IMR-90 (cell line): Measurements from ENCODE around the gene TSPAN17. TPM values are rescaled to one million over a fixed set of nuclear protein-coding genes. Genes with fewer than 3 reads are reported as not detected.

Source experiments
- ATAC-seq: fragments of 200-7000 bp; cut with Tn5 transposase; 2 replicates; pipeline ENCODE4 v1.9.1; 2020; ENCODE audit warnings: low read depth, mild to moderate bottlenecking, moderate library complexity
- BruUV-seq: library from RNA; stranded (reverse); fragments of 400-500 nt; replicated peaks from 2 replicates; lab custom pipeline; 2021; lab: Mats Ljungman, UMichigan
- CTCF ChIA-PET: fragments of 300-600 bp; formaldehyde crosslinking; extraction: SDS; loops from one replicate; lab custom pipeline; 2021; ENCODE audit warnings: antibody characterized with exemption; lab: Yijun Ruan, JAX
- POLR2A ChIA-PET: fragments of 300-600 bp; sonication (Branson Sonifier 250); formaldehyde crosslinking; loops from one replicate; lab custom pipeline; 2022; ENCODE audit warnings: antibody characterized with exemption; ENCODE audit not compliant: unreplicated experiment; lab: Charles Lee
- DNase-seq: peaks from one replicate; pipeline ENCODE4 v3.0.0; 2013
- H2AFZ ChIP-seq: replicated peaks from 2 replicates; pipeline ENCODE3; 2013; ENCODE audit warnings: low read length, mild to moderate bottlenecking; ENCODE audit not compliant: poor library complexity
- H2AK5ac ChIP-seq: 2 replicates; pipeline ENCODE4 v1.6.1; 2013; ENCODE audit warnings: low read depth, low read length, inconsistent platforms
- H2AK9ac ChIP-seq: replicated peaks from 2 replicates; pipeline ENCODE3; 2013; ENCODE audit warnings: mild to moderate bottlenecking, low read depth, low read length, moderate library complexity; ENCODE audit not compliant: poor library complexity
- H2BK120ac ChIP-seq: 2 replicates; pipeline ENCODE4 v1.6.1; 2013; ENCODE audit warnings: low read depth, low read length, inconsistent platforms
- H2BK15ac ChIP-seq: 3 replicates; pipeline ENCODE4 v1.6.1; 2013; ENCODE audit warnings: low read depth, low read length, inconsistent platforms
- H2BK20ac ChIP-seq: 2 replicates; pipeline ENCODE4 v1.6.1; 2013; ENCODE audit warnings: low read depth, mild to moderate bottlenecking, inconsistent platforms, low read length, moderate library complexity
- H2BK5ac ChIP-seq: 2 replicates; pipeline ENCODE4 v1.6.1; 2013; ENCODE audit warnings: mild to moderate bottlenecking, low read depth, low read length, inconsistent platforms; ENCODE audit not compliant: poor library complexity, severe bottlenecking
- H3K14ac ChIP-seq: replicated peaks from 2 replicates; pipeline ENCODE4 v1.6.1; 2013; ENCODE audit warnings: low read depth, low read length, inconsistent platforms
- H3K18ac ChIP-seq: 2 replicates; pipeline ENCODE4 v1.6.1; 2013; ENCODE audit warnings: low read depth, low read length, control low read depth
- H3K23ac ChIP-seq: 2 replicates; pipeline ENCODE4 v1.6.1; 2013; ENCODE audit warnings: low read depth, low read length, inconsistent platforms
- H3K27ac ChIP-seq: 2 replicates; pipeline ENCODE4 v1.5.1; 2013; ENCODE audit warnings: mild to moderate bottlenecking, control low read depth, low read length; ENCODE audit not compliant: insufficient read depth
- H3K27me3 ChIP-seq: 2 replicates; pipeline ENCODE4 v1.6.1; 2013; ENCODE audit warnings: low read length; ENCODE audit not compliant: control insufficient read depth, insufficient read depth
- H3K36me3 ChIP-seq: 2 replicates; pipeline ENCODE4 v1.6.1; 2013; ENCODE audit warnings: low read length, mixed read lengths; ENCODE audit not compliant: control insufficient read depth, insufficient read depth
- H3K4ac ChIP-seq: 2 replicates; pipeline ENCODE4 v1.6.1; 2013; ENCODE audit warnings: low read depth, low read length, inconsistent platforms
- H3K4me1 ChIP-seq: 2 replicates; pipeline ENCODE4 v1.6.1; 2013; ENCODE audit warnings: low read length, mixed read lengths; ENCODE audit not compliant: control insufficient read depth, insufficient read depth
- H3K4me2 ChIP-seq: 2 replicates; pipeline ENCODE4 v1.6.1; 2013; ENCODE audit warnings: low read depth, mild to moderate bottlenecking, control low read depth, low read length, moderate library complexity
- H3K4me3 ChIP-seq: 2 replicates; pipeline ENCODE4 v1.5.1; 2013; ENCODE audit warnings: low read depth, mild to moderate bottlenecking, control low read depth, low read length, moderate library complexity; ENCODE audit not compliant: insufficient read depth
- H3K56ac ChIP-seq: 2 replicates; pipeline ENCODE4 v1.6.1; 2013; ENCODE audit warnings: low read length, inconsistent platforms; ENCODE audit not compliant: insufficient read depth; ENCODE audit errors: extremely low read depth
- H3K79me1 ChIP-seq, 2 experiments: 2 replicates each; pipeline ENCODE4 v1.6.1; 2013; ENCODE audit warnings: low read length in 2 of 2, inconsistent platforms in 1 of 2, low read depth in 1 of 2
- H3K9ac ChIP-seq: 2 replicates; pipeline ENCODE4 v1.6.1; 2013; ENCODE audit warnings: low read depth, low read length, control low read depth
- H3K9me1 ChIP-seq: 2 replicates; pipeline ENCODE4 v1.6.1; 2013; ENCODE audit warnings: low read length, inconsistent platforms; ENCODE audit not compliant: insufficient read depth
- H3K9me3 ChIP-seq: 2 replicates; pipeline ENCODE4 v1.6.1; 2013; ENCODE audit warnings: low read length; ENCODE audit not compliant: control insufficient read depth, insufficient read depth
- H4K20me1 ChIP-seq: 2 replicates; pipeline ENCODE4 v1.6.1; 2013; ENCODE audit warnings: low read length, inconsistent platforms; ENCODE audit not compliant: insufficient read depth
- H4K5ac ChIP-seq: 2 replicates; pipeline ENCODE4 v1.6.1; 2013; ENCODE audit warnings: mild to moderate bottlenecking, low read depth, low read length, control low read depth
- H4K8ac ChIP-seq, 2 experiments: 2 replicates each; pipeline ENCODE4 v1.6.1; 2013; ENCODE audit warnings: low read depth in 2 of 2, low read length in 2 of 2, control low read depth in 1 of 2, inconsistent platforms in 1 of 2
- H4K91ac ChIP-seq: 2 replicates; pipeline ENCODE4 v1.6.1; 2013; ENCODE audit warnings: low read depth, low read length, inconsistent platforms; ENCODE audit not compliant: insufficient read depth
- MAZ ChIP-seq: IDR thresholded peaks from 2 replicates; pipeline ENCODE4 v1.6.1; 2012; ENCODE audit warnings: low read depth, mild to moderate bottlenecking, low read length, improper control_type of control experiment, moderate library complexity, borderline replicate concordance
- RAD21 ChIP-seq: IDR thresholded peaks from 2 replicates; pipeline ENCODE4 v1.6.1; 2012; ENCODE audit warnings: low read length, improper control_type of control experiment
- WGBS, 2 experiments: methylation state at CpG; one replicate each; pipeline versions ENCODE4 v1.1.5 to v1.1.7; 2013; ENCODE audit warnings: missing lambda C conversion rate in 2 of 2; ENCODE audit not compliant: insufficient read length in 1 of 2; ENCODE audit errors: extremely low coverage in 2 of 2; 5-methylcytosine and 5-hydroxymethylcytosine counted together
- dilution Hi-C: fragments of 300-500 bp; cut with HindIII; formaldehyde crosslinking; loops from one replicate; pipeline ENCODE4 v1.14.3; 2018; ENCODE audit warnings: low sequenced_read_pairs; ENCODE audit not compliant: unreplicated experiment
- in situ Hi-C: fragments of 300-500 bp; cut with MboI; formaldehyde crosslinking; loops from 3 replicates; pipeline ENCODE4 v1.14.3; 2019; ENCODE audit warnings: low sequenced_read_pairs, inconsistent platforms, mixed read lengths
- intact Hi-C: fragments of 100-400 bp; cut with micrococcal nuclease; formaldehyde crosslinking; loops from 2 replicates; pipeline ENCODE4 v1.10.0; 2022
- polyA plus RNA-seq, 3 experiments: library from polyadenylated mRNA; depleted of rRNA; stranded (reverse); fragments of >200 nt; gene quantifications; 2 replicates each; pipeline ENCODE4 v1.2.3, GENCODE V29; 2012; ENCODE audit warnings: low replicate concordance in 1 of 3
- total RNA-seq: library from RNA; depleted of rRNA; stranded (reverse); fragments of >200 nt; gene quantifications from 2 replicates; pipeline ENCODE4 v1.2.3, GENCODE V29; 2012

Gene TSPAN17
- total and polyA plus RNA-seq, 2 of the 4 experiments (the other 2 are of a cell fraction), result 34.2 to 41.6 TPM

GRCh38 chr5:176677209-176677939, 30.1 kb downstream of the TSPAN17 start:
- in situ Hi-C loops, result no loop called here
- Histone ChIP-seq H2BK120ac (no peak overlapping the region), H3K4ac (no peak overlapping the region), H4K5ac (no peak overlapping the region), H2AFZ (no peak overlapping the region), H2AK5ac (no peak overlapping the region), H3K14ac (no peak overlapping the region), H3K18ac (no peak overlapping the region), H3K4me2 (no peak overlapping the region), H3K23ac (no peak overlapping the region), H2AK9ac (peak overlapping the region; percentile 72), H3K27ac (no peak overlapping the region), H3K56ac (no peak overlapping the region), H2BK20ac (no peak overlapping the region), H3K9me3 (no peaks in the 10 kb centered on the region), H4K8ac (no peak overlapping the region), H3K9ac (no peak overlapping the region), H2BK15ac (no peak overlapping the region), H2BK5ac (no peak overlapping the region), H3K4me3 (no peak overlapping the region), H3K79me1 (no peaks in the 10 kb centered on the region), H3K27me3 (peaks cover 49% of the 10 kb centered on the region), H3K9me1 (no peaks in the 10 kb centered on the region), H4K20me1 (no peaks in the 10 kb centered on the region), H3K36me3 (no peaks in the 10 kb centered on the region), H4K91ac (no peak overlapping the region), H3K4me1 (no peaks in the 10 kb centered on the region)
- CTCF ChIA-PET, result interaction anchor here (1.2 to 1.5 kb wide), 2 partner anchors 17 kb away, joined by 3 to 5 read pairs; no protein-coding TSS in a partner anchor
- no TSS peak for BruUV-seq
- POLR2A ChIA-PET, result no interaction called here
- TF ChIP-seq RAD21, result no peak
- TF ChIP-seq MAZ, result no peak
- intact Hi-C loops, result no loop called here
- DNase-seq (no peak), ATAC-seq (no peak)
- 80% methylated on average over 3 of the region's 12 CpGs; no CpG with 5 or more reads in 1 of the 2 experiments for WGBS, 2 experiments
- dilution Hi-C loops, result no loop called here
